Prostate gland (tissue), 2 donors: ENCODE data around the gene USP24. TPM values are rescaled to one million over a fixed set of nuclear protein-coding genes. Genes with fewer than 3 reads are reported as not detected.

Experiments
- DNase-seq: peaks from one replicate; pipeline ENCODE4 v3.0.0-alpha.2; 2019; ENCODE audit warnings: low spot score
- H3K27ac ChIP-seq, 2 donors: fragments of 200-600 bp; sonication (generic); 2 replicates each; pipeline ENCODE4 v1.5.1; 2017 to 2019
- H3K27me3 ChIP-seq: fragments of 200-600 bp; sonication (generic); replicated peaks from 2 replicates; pipeline ENCODE4 v1.5.1; 2019; ENCODE audit not compliant: insufficient read depth
- H3K36me3 ChIP-seq, 2 donors: fragments of 200-600 bp; sonication (generic); 1 replicate in 1 of 2; 2 replicates in 1 of 2; pipeline versions ENCODE4 v1.5.1 to v1.8.1; 2017 to 2019
- H3K4me1 ChIP-seq: fragments of 200-600 bp; sonication (generic); replicated peaks from 2 replicates; pipeline ENCODE4 v1.5.1; 2019
- H3K4me3 ChIP-seq, 2 donors: fragments of 200-600 bp; sonication (generic); 2 replicates each; pipeline ENCODE4 v1.5.1; 2017 to 2019
- H3K9me3 ChIP-seq: fragments of 200-600 bp; sonication (generic); 2 replicates; pipeline ENCODE4 v1.5.1; 2017
- POLR2A ChIP-seq: fragments of 450-650 bp; IDR thresholded peaks from one replicate; pipeline ENCODE4 v1.6.1; 2016; ENCODE audit warnings: antibody characterized with exemption, mild to moderate bottlenecking
- POLR2AphosphoS5 ChIP-seq: sonication (generic); formaldehyde crosslinking; IDR thresholded peaks from one replicate; pipeline ENCODE4 v1.6.1; 2017; ENCODE audit warnings: antibody characterized with exemption
- WGBS: methylation state at CpG from one replicate; pipeline ENCODE4 v1.1.5; 2018; 5-methylcytosine and 5-hydroxymethylcytosine counted together
- intact Hi-C: fragments of 100-400 bp; cut with DNase I; formaldehyde crosslinking; loops from one replicate; pipeline ENCODE4 v1.14.2; 2022
- total RNA-seq, 2 donors: library from RNA; depleted of rRNA; stranded (reverse); fragments of >200 nt; gene quantifications; one replicate each; pipeline ENCODE4 v1.1.0, GENCODE V29; 2016
- TF ChIP-seq, protein P1 (sequence below), 4 experiments: fragments of 200-600 bp in 2 of 4; fragments of 450-650 bp in 2 of 4; sonication (generic) in 2 of 4; IDR thresholded peaks; 1 replicate in 3 of 4; 2 replicates in 1 of 4; pipeline ENCODE4 v1.5.1; 2016 to 2019; ENCODE audit warnings: antibody characterized with exemption in 4 of 4, mild to moderate bottlenecking in 2 of 4, moderate library complexity in 2 of 4

Gene USP24
- total RNA-seq, 2 donors from 2014 or later: 29.7 to 44.6 TPM

DNA sequence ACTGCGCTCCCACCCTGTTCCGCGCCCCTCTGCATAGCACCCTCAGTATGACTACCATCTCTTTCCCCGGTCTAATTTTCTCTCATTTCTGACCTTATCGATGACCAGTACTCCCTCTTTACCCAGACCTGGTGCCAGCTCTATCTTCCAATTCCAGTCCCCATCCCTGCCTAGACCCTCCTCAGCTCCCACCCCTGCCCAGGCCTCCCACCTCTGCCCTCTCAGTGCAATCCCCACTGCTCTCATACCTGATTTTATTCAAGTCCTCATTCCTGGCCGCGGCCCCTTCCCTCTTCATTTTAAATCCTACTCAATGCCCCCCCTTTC is 1.3 kb downstream of the USP24 start:
- no peak for DNase-seq
- Histone ChIP-seq H3K36me3 (no peaks in the 10 kb centered on the region), H3K4me1 (peaks cover 3% of the 10 kb centered on the region), H3K27me3 (no peaks in the 10 kb centered on the region), H3K9me3 (no peaks in the 10 kb centered on the region), H3K27ac (peak overlapping the region; percentile 92 to 98), H3K4me3 (peak overlapping the region; percentile 80 to 85)
- TF ChIP-seq, protein P1, sequence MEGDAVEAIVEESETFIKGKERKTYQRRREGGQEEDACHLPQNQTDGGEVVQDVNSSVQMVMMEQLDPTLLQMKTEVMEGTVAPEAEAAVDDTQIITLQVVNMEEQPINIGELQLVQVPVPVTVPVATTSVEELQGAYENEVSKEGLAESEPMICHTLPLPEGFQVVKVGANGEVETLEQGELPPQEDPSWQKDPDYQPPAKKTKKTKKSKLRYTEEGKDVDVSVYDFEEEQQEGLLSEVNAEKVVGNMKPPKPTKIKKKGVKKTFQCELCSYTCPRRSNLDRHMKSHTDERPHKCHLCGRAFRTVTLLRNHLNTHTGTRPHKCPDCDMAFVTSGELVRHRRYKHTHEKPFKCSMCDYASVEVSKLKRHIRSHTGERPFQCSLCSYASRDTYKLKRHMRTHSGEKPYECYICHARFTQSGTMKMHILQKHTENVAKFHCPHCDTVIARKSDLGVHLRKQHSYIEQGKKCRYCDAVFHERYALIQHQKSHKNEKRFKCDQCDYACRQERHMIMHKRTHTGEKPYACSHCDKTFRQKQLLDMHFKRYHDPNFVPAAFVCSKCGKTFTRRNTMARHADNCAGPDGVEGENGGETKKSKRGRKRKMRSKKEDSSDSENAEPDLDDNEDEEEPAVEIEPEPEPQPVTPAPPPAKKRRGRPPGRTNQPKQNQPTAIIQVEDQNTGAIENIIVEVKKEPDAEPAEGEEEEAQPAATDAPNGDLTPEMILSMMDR (IDR thresholded peaks at IDR 0.05): no peak
- TF ChIP-seq POLR2AphosphoS5: no peak
- TF ChIP-seq POLR2A: no peak
- intact Hi-C loops: loop anchor here (5.0 kb wide), 1 partner anchor 72 kb away; no protein-coding TSS in a partner anchor
- 34% methylated on average over 7 of the region's 7 CpGs for WGBS

DNA sequence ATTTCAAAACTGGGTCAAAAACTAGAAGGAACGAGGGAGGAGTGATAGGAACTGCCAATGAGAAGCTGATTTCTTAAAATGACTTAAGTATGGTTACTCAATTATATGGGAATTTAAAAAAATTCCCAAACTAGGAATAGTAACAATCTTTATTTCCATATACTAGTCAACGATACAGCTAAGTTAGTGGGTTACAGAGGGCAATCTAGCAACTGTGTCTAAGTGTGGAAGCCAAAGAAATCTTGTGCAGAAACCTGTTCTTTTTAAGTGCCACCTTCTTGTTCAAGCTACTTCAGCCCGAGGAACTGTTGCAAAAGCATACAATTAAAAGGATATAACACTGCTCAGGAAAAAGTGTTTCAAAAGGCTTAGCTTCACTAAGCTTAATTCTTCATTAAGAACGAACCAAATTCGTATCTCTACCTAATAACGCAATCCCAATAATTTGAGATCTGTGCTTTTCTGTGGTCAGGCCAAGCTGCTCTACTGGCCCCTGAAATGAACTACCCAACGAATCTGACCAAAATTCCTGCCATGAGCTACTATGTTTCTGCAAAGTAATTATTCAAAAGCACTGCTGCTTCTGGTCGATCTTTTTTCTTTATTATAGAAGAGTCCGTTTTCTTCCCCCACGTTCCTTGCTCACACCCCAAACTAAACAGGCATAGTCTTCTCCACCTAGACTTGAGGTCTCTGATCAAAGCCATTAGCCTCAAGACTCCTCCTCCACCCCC is 1.8 kb downstream of the USP24 start:
- WGBS: 46% methylated on average over 10 of the region's 10 CpGs
- peaks cover 3% of the 10 kb centered on the region for H3K4me1 ChIP-seq
- intact Hi-C loops: loop anchor here (5.0 kb wide), 1 partner anchor 71 kb away; no protein-coding TSS in a partner anchor
- no peaks in the 10 kb centered on the region for H3K36me3 ChIP-seq
- H3K4me3 ChIP-seq: peak overlapping the region; percentile 80 to 85
- H3K27ac ChIP-seq: peak overlapping the region; percentile 92 to 98
- no peak for TF ChIP-seq POLR2AphosphoS5
- TF ChIP-seq, protein P1 (IDR thresholded peaks at IDR 0.05): no peak
- no peak for TF ChIP-seq POLR2A
- DNase-seq: no peak
- H3K27me3 ChIP-seq: no peaks in the 10 kb centered on the region
- no peaks in the 10 kb centered on the region for H3K9me3 ChIP-seq

DNA sequence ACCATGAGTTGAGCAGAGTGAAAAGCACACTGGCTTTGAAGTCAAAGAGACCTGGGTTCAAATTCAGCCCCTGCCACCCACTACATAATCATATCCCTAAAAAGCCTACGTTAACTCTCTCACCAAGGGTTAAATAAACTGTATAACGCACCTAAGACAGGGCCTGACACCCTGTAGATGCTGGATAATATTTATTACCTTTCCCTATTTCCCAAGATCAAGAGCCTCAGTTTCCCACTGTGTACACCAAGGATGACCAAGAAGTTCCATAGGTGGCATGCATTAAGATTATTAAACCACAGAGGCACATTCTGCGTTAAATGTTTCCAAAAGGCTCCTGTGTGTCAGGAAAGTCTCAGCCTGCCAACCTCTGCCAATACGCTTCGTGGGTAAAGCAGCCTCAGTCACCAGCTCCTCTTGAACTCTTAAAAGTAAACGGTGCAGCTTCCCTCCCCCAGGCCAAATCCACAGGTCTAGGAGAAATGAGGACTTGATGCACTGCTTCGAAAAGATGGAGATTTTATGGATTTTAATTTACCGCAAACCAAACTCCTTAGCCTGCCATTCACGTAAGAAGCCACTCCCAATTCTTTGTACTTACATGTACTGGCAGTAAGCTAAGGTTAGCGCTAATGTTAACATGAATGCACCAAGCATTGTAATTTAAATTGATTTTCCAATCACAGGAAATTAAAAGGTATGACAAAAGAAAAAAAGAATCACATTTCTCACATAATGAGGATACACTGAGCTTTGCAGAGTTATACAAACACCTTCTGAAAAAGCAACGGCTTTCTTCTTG is 2.6 kb downstream of the USP24 start:
- no peaks in the 10 kb centered on the region for H3K9me3 ChIP-seq
- no peaks in the 10 kb centered on the region for H3K27me3 ChIP-seq
- no peaks in the 10 kb centered on the region for H3K36me3 ChIP-seq
- TF ChIP-seq POLR2A (no peak), POLR2AphosphoS5 (no peak)
- TF ChIP-seq, protein P1 (IDR thresholded peaks at IDR 0.05): no peak
- intact Hi-C loops: loop anchor here (5.0 kb wide), 1 partner anchor 70 kb away; no protein-coding TSS in a partner anchor
- peaks cover 3% of the 10 kb centered on the region for H3K4me1 ChIP-seq
- 53% methylated on average over 11 of the region's 11 CpGs for WGBS
- no peak for DNase-seq
- no peak overlapping the region for H3K4me3 ChIP-seq
- H3K27ac ChIP-seq: no peak overlapping the region

DNA sequence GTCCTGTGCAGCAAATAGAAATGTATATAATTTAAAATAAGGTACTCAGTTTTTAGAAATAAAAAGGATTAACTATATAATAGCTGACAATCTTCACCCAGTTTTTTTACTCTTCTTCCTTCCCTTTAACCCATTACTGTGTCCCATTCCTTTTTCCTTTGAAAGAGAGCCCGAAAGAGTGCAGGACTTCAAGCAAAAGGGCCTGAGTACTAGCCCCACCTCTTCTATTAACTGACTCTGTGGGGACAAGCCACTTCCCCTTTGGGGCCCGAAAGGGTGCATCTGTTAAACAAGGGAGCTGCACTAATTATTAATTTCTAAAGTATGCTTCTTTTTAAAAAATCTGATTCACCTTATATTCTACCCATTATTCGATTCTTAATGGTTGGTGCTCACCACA is 3.3 kb downstream of the USP24 start:
- DNase-seq: no peak
- Histone ChIP-seq H3K4me3 (no peak overlapping the region), H3K4me1 (peaks cover 2% of the 10 kb centered on the region), H3K27me3 (no peaks in the 10 kb centered on the region), H3K9me3 (no peaks in the 10 kb centered on the region), H3K27ac (peak overlapping the region in 1 of 2 donors; percentile 31), H3K36me3 (no peaks in the 10 kb centered on the region)
- 71% methylated on average over 3 of the region's 3 CpGs for WGBS
- intact Hi-C loops: loop anchor here (5.0 kb wide), 1 partner anchor 70 kb away; no protein-coding TSS in a partner anchor
- TF ChIP-seq POLR2AphosphoS5: no peak
- TF ChIP-seq, protein P1 (IDR thresholded peaks at IDR 0.05): no peak
- TF ChIP-seq POLR2A: no peak
